GM21390 (cell line): ENCODE data around the gene COL13A1.

ENCODE experiments used
- ATAC-seq: cut with Tn5 transposase; IDR thresholded peaks from one replicate; pipeline ENCODE4 v1.9.1; 2021; ENCODE audit not compliant: unreplicated experiment

COL13A1 gene

DNA sequence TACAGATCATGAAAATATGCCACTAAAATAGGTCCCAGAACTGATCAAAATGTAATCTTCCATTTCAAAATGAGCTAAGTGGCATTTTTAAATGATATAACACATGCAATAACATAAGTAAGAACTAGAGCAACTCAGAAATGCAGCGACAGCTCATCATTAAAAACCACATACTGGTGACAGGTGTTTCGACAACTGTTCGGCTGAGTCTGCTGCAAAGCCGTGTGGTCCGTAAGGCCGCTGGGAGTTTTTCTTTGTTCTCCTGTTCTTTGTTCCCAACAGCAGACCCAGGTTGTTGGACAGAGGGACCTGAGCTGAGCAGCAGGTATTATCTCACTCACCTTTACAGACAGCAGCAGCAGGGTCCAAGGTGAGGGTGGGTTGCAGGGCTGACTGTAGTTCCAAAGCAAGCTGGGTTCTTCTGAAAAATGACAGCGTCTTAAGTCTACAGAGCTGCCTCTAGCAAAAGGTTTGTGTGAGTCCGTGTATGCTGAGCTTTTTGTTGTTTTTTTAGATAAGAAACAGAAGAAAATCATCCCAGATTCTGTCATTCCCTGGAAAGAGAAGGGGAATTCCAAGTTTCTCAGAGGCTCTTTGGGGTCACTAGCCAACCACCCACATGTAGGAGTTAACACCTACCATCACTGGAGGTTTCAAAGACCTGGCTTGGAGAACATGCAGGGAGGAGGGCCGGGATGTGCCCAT, 205.6 kb downstream of the COL13A1 start:
- no peak for ATAC-seq
